IMR-90 (cell line): ENCODE results near the gene RET.

Experiments used
- BHLHE40 ChIP-seq: fragments of 150-350 bp; IDR thresholded peaks from 2 replicates; pipeline ENCODE4 v1.6.1; 2016; ENCODE audit warnings: mild to moderate bottlenecking, low read depth, low read length
- CEBPB ChIP-seq: IDR thresholded peaks from 2 replicates; pipeline ENCODE4 v1.6.1; 2012; ENCODE audit warnings: low read depth, low read length, improper control_type of control experiment
- CHD1 ChIP-seq: IDR thresholded peaks from 2 replicates; pipeline ENCODE4 v1.6.1; 2012; ENCODE audit warnings: low read depth, low read length, improper control_type of control experiment
- CTCF ChIP-seq: conservative IDR thresholded peaks from 2 replicates; pipeline ENCODE4 v1.5.1; 2012; ENCODE audit warnings: mild to moderate bottlenecking, low read depth, low read length, improper control_type of control experiment
- MAZ ChIP-seq: IDR thresholded peaks from 2 replicates; pipeline ENCODE4 v1.6.1; 2012; ENCODE audit warnings: low read depth, mild to moderate bottlenecking, low read length, improper control_type of control experiment, moderate library complexity, borderline replicate concordance
- MXI1 ChIP-seq: IDR thresholded peaks from 2 replicates; pipeline ENCODE4 v1.6.1; 2012; ENCODE audit warnings: low read depth, mild to moderate bottlenecking, low read length, moderate library complexity, borderline replicate concordance
- POLR2A ChIP-seq: IDR thresholded peaks from 2 replicates; pipeline ENCODE4 v1.6.1; 2012; ENCODE audit warnings: mild to moderate bottlenecking, low read depth, low read length
- RAD21 ChIP-seq: IDR thresholded peaks from 2 replicates; pipeline ENCODE4 v1.6.1; 2012; ENCODE audit warnings: low read length, improper control_type of control experiment
- RCOR1 ChIP-seq: IDR thresholded peaks from 2 replicates; pipeline ENCODE4 v1.6.1; 2012; ENCODE audit warnings: mild to moderate bottlenecking, low read length, improper control_type of control experiment; ENCODE audit not compliant: insufficient replicate concordance
- RFX5 ChIP-seq: IDR thresholded peaks from 2 replicates; pipeline ENCODE4 v1.8.0; 2012; ENCODE audit warnings: low read depth, mild to moderate bottlenecking, low read length, moderate library complexity
- SMC3 ChIP-seq: fragments of 150-350 bp; IDR thresholded peaks from 2 replicates; pipeline ENCODE4 v1.6.1; 2016; ENCODE audit warnings: low read depth, mild to moderate bottlenecking, antibody characterized with exemption, low read length, moderate library complexity
- TF ChIP-seq, protein P1 (sequence below): fragments of 150-350 bp; IDR thresholded peaks from 2 replicates; pipeline ENCODE4 v1.6.1; 2017; ENCODE audit warnings: mild to moderate bottlenecking, antibody characterized with exemption, low read length, low read depth
- TF ChIP-seq, protein P2 (sequence below): fragments of 150-350 bp; IDR thresholded peaks from 2 replicates; pipeline ENCODE4 v1.6.1; 2016; ENCODE audit warnings: low read depth, mild to moderate bottlenecking, low read length, moderate library complexity, borderline replicate concordance

DNA sequence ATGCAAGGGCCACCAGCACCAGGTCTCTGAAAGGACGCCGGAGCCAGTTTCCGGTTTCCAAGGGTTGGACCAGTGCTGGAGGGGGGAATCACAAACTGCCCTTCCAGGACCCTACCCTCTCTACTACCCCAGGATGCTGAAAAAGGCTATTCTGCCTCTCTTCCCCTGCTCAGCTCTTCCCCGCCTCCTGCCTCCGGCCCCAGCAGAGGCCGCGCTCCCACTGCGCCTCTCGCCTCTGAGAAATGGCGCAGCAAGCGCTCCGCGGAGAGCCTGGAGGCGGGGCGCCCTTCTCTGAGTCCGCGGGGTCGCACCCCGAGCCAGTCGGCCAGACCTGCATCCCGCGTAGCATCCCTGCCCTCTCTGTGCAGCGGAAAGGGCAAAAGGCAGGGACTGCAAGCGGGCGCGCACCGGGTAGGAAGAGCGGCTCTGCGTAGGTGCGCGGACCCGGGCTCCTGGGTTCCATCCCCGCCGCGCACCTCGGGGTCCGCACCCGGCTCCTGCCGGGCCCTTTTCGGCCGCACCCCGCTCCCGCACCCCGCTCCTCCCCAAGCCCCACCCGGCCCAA, 476 bp upstream of the RET start:
- no peak for TF ChIP-seq CTCF
- TF ChIP-seq MXI1 = no peak
- no peak for TF ChIP-seq BHLHE40
- no peak for TF ChIP-seq MAZ
- no peak for TF ChIP-seq POLR2A
- TF ChIP-seq RFX5 = no peak
- no peak for TF ChIP-seq SMC3
- no peak for TF ChIP-seq RAD21
- TF ChIP-seq, protein P1, sequence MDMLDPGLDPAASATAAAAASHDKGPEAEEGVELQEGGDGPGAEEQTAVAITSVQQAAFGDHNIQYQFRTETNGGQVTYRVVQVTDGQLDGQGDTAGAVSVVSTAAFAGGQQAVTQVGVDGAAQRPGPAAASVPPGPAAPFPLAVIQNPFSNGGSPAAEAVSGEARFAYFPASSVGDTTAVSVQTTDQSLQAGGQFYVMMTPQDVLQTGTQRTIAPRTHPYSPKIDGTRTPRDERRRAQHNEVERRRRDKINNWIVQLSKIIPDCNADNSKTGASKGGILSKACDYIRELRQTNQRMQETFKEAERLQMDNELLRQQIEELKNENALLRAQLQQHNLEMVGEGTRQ = no peak
- TF ChIP-seq, protein P2, sequence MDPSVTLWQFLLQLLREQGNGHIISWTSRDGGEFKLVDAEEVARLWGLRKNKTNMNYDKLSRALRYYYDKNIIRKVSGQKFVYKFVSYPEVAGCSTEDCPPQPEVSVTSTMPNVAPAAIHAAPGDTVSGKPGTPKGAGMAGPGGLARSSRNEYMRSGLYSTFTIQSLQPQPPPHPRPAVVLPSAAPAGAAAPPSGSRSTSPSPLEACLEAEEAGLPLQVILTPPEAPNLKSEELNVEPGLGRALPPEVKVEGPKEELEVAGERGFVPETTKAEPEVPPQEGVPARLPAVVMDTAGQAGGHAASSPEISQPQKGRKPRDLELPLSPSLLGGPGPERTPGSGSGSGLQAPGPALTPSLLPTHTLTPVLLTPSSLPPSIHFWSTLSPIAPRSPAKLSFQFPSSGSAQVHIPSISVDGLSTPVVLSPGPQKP = no peak
- no peak for TF ChIP-seq CEBPB
- no peak for TF ChIP-seq RCOR1
- TF ChIP-seq CHD1 = no peak
